Activated CD8-positive, alpha-beta memory T cell treated with anti-CD3 and anti-CD28 coated beads, Interleukin-2, amount 50 U/mL, for 48 hours (primary cell): ENCODE data around the gene ARHGAP32.

ENCODE experiments used
- DNase-seq: peaks from one replicate; pipeline ENCODE4 v3.0.0-alpha.2; 2020

The ARHGAP32 gene

DNA sequence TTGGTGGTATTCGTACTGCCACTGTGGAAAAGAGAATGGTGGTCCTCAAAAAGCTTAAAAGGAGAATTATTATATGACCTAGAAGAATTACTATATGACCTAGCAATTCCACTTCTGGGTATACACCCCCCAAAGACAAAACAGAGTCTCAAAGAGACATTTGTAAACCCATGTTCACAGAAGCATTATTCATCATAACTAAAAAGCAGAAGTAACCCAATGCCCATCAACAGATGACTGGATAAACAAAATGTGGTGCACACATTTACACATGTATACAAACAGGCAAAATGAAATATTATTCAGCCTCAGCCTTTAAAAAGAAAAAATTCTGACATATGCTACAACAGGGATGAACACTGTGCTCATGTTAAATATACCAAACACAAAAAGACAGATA, 89.4 kb downstream of the ARHGAP32 start:
- no peak for DNase-seq

DNA sequence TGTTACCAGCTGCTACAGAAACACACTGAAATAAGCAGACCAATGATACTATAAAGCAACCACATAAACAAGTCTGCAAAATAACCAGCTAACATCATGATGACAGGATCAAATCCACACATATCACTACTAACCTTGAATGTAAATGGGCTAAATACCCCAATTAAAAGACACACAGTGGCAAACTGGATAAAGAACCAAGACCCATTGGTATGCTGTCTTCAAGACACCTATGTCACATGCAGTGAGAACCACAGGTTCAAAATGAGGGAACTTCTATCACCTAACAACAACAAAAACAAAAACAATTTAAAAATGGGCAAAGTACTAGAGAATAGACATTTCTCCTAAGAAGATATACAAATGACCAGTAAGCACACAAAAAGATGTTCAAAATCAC, 89.9 kb downstream of the ARHGAP32 start:
- no peak for DNase-seq

DNA sequence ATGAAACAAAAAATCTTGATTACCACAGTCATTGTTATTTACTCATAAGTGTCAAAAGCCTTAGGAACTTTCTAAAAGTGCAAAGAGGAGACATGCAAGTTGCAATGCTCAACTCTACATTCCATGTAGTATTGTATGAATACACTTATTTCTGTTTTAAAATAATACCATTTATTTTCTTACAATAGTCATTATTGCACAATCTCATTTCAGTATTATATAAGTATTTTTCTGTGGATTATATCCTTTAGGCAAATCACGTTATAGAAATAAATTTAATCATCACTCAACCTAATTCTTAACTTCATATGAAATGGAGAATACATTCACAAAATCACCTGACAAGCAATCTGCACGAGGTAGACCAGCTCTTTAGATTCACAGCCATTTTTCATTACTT, 98.8 kb downstream of the ARHGAP32 start:
- no peak for DNase-seq

DNA sequence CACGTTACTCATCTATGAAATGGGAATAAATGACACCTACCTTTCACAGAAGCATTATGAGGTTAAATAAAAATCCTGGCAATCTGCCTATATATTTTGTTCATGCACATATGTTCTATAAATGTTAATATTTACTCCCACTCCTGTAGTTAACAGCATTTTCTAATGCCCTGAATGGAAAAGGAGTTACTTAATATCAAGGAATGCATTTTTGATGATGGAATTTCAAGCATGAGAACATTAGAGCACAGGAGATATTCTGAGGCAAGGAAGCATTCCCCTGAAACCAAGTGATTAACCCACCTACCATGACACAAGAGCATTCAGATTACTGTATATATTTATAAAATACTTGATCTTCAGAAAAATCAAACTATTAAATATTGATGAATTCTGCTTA, 102.1 kb downstream of the ARHGAP32 start:
- DNase-seq, result no peak

DNA sequence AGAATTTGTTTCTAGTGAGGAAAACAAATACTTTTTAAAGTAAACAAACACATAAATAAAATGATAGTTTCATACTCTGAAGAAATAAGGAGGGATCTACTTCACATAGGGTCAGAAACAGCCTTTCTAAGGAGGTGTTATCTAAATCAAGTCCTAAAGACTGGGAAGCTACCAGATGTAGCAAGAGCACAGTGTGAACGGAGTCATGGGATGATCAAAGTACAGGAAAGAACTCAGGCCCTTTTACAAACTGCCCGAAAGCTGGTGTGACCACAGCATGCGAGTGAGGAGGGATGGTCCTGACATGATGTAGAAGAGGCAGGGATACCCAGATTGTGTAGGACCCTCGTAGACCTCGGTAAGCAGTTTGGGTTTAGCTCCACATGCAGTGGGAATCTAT, 102.8 kb downstream of the ARHGAP32 start:
- no peak for DNase-seq

DNA sequence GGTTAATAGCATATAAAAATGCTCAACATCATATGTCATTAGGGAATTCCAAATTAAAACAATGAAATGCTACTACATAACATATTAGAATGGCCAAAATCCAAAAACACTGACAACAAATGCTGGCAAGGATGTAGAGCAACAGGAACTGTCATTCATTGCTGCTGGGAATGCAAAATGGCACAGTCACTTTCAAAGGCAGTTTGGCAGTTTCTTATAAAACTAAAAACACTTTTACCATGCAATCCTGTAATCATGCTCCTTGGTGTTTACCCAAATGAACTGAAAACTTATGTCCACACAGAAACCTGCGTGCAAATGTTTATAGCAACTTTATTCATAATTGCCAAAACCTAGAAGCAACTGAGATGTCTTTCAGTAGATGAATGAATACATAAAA, 105.1 kb downstream of the ARHGAP32 start:
- DNase-seq, result no peak

DNA sequence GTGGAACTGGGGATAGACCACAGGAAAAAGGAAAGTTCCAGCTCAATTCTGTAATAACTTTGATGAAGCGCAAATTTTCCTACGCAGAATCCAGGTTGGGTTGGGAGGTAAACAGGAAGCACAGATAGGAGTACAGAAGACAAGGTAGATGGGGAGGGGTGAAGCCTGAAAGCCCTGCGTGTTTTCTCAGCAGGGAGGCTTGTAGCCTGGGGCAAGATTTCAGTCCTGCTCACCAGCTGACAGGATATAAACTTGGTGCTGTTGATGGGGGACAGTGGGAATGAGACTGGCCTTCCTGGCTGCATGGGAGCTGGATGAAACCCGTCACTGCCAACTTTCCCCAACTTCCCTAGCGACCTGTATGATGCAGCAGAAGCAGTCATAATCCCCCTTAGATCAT, 114.9 kb downstream of the ARHGAP32 start:
- no peak for DNase-seq

DNA sequence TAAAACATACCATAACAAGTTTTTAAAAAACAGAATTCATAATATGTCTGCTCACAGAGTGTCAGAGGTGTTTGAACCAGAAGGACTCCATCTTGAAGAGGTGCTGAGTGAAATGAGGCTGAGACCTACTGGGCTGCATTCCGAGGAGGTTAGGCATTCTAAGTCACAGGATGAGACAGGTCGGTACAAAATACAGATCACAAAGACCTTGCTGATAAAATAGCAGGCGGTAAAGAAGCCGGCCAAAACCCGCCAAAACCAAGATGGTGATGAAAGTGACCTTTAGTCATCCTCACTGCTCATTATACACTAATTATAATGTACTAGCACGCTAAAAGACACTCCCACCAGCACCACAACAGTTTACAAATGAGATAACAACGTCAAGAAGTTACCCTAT, 116.4 kb downstream of the ARHGAP32 start:
- DNase-seq, result no peak

DNA sequence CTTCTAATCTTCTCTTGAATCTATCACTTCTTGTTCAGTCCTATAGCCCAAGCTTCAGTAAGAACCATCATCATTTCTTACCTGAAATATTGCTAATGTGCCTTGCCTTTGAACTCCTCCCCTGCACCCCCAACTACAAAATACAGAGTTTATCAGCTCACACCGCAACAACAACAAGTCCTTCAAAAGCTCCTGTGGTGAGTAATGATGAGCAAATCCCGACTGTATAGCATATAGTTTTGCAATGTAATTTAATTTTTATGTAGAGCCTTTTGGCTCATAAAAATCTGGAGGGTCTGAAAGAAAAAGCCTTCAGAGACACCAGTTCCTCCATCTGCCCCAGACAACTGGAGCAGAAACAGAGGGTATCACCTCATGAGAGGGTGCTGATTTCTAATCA, 124.7 kb downstream of the ARHGAP32 start:
- no peak for DNase-seq

DNA sequence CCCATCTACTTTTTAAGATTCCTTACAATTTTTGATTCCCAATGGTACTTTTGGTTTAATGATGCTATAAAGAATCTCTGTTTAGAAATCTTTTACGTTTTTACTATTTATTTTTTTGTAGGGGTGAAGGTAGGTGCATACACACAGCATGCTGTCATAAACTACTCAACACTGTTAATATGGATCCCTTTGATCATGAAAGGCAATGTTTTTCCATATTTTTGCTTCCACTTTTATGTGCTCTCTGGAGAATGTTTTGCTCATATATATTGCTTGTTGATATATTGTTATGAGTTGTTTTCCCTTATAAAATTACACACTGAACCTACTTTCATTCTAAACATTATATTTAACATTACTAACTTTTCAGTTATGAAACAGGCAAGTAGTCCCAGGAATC, 125.9 kb downstream of the ARHGAP32 start:
- DNase-seq, result no peak

DNA sequence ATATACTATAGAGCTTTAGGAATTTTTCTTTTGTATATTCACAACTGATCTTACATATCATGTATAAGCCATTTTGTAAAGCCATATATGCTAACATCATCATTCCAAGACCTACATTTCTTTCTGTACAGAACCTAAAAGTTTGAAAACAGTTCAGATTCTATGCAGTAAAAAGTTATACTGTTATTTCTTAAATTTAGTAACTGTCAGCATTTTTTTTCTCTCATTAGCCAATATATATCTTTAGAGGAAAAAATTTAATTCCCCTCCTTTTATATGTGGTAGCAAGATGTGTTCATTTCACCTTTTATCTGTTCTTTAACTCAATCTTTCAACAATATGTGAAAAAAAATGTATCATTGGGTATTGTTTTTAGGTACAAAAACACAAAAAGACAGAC, 129.0 kb downstream of the ARHGAP32 start:
- no peak for DNase-seq

DNA sequence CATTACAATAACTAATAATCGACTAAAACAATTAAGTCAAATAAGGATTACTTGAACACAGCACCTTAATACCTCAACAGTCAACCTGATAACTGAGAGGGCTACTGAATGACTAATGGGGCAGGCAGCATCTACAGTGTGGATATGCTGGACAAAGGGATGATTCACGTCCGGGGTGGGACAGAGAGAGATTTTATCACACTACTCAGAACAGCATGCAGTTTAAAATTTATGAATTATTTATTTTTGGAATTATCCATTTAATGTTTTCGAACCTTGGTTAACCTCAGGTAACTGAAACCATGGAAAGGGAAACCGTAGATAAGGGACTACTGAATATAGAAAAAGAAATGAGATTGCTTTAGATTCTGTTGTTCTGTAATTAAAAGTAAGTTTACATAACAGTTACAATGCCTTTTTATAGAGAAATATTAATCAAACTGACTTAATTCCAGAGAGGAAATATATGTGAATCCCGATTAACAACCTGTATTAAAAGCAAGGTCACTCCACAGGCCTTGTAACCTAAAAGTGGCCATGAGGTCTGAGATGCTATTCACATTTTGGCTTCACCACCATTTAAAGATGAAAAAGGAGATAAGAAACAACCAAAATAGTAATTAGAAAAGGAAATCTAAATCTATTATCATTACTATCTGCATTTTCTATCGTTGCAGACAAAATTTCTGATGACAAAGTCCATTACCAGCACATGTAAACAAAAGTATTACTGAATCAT, 130.5 kb downstream of the ARHGAP32 start:
- DNase-seq, result no peak

DNA sequence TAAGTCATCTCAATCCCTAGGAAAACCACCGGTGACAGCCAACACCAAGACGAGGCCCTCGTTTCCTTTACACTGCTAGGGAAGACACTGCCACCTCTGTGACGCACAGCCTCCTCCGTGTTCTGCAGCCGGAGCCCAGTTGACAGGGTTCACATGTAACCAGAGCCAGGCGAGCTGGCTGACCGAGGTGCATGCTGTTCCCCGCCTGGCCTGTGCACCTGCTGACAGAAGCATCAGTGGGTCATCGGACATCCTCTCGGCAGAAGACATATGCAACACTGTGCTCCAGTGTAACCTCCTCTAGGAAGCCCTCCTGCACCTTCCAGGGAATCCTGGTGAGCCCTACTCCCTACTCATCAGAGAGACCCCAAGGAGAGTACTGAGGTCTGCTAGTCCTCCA, 135.2 kb downstream of the ARHGAP32 start:
- DNase-seq, result no peak

DNA sequence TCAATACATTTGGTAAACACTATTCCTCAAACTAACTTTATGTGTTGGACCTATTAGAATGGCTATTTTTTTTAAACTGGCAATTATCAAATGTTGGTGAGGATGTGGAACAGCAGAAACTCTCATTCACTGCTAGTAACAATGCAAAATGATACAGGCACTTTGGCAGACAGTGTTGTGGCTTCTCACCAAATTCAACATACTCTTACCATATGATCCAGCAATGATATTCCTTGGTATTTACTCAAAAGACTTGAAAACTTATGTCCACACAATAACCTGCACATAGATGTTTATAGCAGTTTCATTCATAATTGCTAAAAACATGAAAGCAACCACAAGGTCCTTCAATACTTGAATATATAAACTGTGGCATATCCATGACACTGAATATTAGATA, 136.9 kb downstream of the ARHGAP32 start:
- DNase-seq, result no peak

DNA sequence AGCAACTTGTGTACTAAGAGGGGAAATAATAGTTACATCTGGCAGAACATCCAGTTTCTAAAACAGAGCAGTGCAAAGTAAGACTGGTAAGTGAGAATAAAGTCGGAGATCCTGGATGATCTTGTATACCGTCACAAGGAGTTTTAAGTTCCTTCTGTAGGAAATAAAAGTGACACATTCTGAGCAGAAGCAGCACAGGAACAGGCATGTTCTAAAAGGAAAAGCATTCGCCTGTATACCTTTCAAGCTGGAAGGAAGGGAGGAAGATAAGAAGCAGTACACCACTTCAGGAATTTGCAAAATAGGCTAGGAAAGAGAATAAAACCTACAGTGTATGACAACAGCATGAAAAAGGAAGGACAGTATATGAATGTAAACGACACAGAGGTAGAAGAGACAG, 143.2 kb downstream of the ARHGAP32 start:
- no peak for DNase-seq

DNA sequence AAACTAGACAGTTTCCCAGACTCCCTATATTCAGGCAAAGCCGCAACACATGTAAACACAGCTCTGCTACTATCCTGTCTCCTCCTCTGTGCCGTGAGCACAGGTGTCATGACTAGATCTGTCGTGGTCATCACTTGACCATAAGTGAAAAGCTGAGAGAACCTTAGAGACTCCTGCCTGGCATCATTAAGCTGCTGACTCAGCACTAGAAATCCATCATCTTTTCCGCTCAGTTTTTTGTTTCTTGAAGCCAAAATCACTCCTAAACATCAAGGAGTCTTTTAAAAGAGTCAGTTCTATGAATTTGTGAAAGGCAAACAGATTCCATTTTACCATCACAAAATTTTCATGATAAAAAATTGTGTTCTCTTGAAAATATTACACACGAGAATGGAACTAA, 147.0 kb downstream of the ARHGAP32 start:
- no peak for DNase-seq

DNA sequence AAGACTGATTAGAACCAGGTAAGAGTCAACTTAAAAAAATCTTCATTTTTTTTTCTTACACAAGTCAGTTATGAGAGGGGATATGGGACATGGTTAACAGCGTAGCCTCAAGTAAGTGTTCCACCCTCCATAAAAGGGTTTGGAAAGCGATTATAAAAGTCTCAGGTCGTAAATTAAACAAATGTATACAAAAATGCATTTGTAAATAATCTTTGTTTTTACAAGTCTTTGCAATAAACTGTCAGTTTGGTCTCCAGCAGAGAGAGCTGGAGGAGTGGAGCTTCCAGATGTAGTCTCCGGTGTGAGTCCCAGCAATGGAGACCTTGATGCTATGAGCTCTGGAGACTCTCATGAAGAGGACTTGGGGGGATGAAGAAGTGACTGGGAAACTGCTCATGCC, 149.6 kb downstream of the ARHGAP32 start:
- no peak for DNase-seq

DNA sequence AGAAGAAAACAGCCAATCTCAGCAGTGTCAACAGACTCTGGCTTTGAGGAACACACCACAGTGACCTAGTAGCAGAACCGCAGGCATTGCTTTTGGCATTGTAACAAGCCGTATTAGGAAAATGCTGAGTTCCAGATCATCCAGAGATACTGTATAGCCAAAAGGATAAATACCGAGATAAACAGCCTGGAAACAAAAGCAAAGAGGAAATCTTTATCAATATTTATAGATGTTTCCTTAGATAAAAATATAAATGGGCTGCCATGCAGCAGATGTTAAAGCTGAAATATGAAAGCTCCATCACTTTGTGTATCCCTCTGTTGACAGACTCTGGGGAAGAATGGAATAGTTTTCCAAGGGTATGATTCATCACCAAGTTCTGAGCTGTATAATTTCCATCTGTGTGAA, 150.5 kb downstream of the ARHGAP32 start:
- DNase-seq, result no peak

DNA sequence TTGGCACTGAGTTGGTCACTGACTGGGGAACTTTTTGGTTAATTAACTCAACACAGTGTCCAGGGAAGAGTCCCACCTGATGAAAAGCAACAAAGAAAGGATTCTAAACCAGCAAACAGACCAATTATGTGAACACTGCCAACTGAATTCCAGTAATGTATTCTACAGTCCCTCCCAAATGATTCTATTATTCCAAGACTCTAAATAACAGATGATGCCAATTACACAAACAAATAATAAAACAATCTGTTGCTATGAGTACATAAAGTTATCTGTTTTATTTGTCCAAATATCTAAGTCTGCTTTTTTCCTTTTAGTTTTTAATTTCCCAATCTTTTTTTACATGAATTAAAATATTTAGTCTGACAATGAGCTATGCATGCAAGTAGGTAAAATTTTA, 151.2 kb downstream of the ARHGAP32 start:
- no peak for DNase-seq

DNA sequence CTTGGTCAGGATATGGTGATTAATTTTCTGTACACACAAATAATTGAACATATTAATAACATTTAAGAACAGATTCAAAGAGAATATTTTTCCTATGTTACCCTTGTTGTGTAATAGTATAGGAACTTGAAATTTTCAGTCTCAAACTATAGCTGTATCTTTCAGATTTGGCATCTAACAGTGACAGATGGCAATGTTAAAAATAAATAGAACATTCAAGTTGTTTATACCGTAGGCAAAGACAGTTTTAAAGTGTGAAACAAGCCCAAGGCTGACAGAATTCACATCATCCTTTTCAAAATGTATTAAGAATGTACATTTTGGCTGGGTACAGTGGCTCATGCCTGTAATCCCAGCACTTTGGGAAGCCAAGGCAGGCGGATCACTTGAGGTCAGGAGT, 156.9 kb downstream of the ARHGAP32 start:
- DNase-seq, result no peak

DNA sequence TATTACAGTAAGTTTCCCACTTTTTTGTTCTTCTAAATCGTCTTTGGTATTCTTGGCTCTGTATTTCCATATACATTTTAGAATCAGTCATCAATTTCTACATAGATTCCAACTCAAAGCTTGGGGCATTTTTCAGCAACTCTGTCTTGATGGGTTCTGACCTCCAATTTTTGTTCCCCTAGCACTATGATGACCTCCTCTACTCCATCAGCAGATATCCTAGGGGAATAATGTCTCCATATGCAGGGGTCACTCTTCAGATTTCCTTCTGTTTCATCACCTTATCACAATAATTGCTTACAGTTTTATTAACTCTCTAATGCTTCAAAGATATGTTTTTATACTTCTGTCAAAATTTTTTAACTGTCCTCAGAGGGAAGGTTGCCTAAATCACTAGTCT, 158.1 kb downstream of the ARHGAP32 start:
- no peak for DNase-seq

DNA sequence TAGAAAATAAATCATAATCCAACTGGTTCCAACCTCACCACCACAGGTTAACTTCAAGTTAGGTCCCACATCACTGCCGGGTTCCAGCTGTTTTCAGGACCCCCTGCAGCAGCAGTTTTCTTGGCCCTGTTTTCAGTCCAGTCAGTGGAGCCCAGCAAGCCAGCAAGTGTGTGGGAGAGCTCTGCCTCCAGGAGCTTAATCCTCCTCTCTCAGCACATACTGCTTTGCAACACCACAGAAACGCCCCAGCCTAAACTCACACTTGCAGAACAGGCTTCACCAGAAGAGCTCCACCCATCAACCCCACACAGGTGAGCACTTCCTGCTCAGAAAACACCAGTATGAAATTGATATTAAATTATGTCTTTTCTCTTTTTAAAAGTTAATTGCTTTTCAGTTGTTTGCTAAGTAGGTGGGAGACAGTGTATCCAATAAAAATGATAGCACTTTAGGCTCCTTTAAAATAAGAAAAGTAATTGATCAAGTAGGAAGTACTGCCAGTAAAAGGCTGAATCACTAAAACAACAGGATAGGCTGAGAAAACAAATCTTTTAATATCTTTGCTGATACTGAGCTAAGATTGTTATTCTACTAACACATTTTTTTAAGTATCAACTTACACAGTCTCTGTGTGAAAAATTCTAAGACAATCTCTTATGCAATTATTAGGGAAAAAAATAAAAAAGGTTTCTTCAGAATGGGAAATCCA, 168.0 kb downstream of the ARHGAP32 start:
- DNase-seq, result no peak

DNA sequence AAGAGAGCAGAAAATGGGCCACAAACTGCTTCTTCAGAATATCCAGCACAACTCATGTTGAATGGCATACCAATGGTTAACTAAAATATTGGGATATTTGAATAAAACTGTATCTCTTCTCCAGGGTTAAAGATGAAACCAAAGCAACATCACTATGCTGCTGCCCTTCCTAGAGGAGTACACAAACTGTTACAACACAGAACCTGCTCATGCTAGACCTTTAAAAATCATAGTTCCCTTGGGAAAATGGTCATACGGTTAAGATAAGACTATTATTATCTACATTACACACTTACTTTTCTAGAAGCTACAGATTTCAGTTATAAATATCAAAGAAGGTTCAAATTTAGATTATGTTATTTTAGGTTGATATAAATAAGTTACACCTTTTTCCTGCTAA, 170.8 kb downstream of the ARHGAP32 start:
- DNase-seq, result no peak

DNA sequence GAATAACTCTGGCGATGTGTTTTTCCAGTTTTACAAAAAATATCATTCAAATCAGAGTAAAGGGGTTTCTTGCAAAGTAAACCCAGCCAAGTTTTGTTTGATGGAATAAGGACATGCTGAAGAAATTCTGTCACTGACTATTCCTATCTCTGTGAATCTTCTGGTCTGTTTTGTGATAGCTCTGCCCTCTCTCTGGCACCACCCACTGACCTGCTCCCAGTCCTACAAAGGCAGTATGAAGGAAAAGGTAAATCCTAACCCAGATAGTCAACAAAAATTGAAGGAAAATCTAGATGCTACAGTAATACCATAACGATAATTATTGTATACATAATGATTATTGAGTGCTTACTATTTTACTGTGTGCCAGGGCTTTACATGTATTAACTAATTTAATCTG, 173.1 kb downstream of the ARHGAP32 start:
- DNase-seq, result no peak

DNA sequence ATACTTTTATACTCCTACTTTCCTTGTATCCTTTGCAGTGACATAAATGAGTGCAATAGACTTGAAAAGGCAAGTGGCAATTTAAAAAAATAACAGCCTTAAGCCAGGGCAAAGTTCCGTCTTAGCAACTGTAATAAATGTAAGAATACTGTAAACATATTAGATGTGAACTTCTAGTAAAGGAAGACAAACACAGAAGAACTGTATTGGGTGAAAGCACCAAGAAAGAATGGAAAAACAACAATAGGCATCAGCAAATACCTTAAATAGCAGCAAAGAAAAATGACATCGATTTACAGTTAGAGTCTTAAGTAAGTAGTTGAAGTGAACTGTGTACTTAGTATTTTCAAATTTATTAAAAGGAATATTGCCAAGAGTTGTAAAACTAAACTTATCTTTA, 174.0 kb downstream of the ARHGAP32 start:
- no peak for DNase-seq
